Mucosa of rectum (tissue), 2 donors: ENCODE results near the gene NRP1.

Experiments used
- H3K27ac ChIP-seq, 2 donors: one replicate each; pipeline ENCODE4 v1.7.0; 2013; ENCODE audit warnings: inconsistent platforms in 2 of 2, low read depth in 2 of 2, low read length in 2 of 2
- H3K27me3 ChIP-seq, 2 donors: one replicate each; pipeline ENCODE4 v1.7.0; 2013; ENCODE audit warnings: low read length in 2 of 2; ENCODE audit not compliant: control insufficient read depth in 2 of 2, insufficient read depth in 2 of 2
- H3K36me3 ChIP-seq, 2 donors: one replicate each; pipeline ENCODE4 v1.7.0; 2013; ENCODE audit warnings: low read length in 2 of 2; ENCODE audit not compliant: control insufficient read depth in 2 of 2, insufficient read depth in 2 of 2
- H3K4me1 ChIP-seq, 2 donors: one replicate each; pipeline ENCODE4 v1.7.0; 2013; ENCODE audit warnings: low read length in 2 of 2, mild to moderate bottlenecking in 1 of 2; ENCODE audit not compliant: control insufficient read depth in 2 of 2, insufficient read depth in 2 of 2
- H3K4me3 ChIP-seq, 2 donors: one replicate each; pipeline ENCODE4 v1.7.0; 2013; ENCODE audit warnings: low read length in 2 of 2
- H3K9ac ChIP-seq, 2 donors: one replicate each; pipeline ENCODE4 v1.7.0; 2013; ENCODE audit warnings: low read length in 2 of 2, low read depth in 1 of 2, mild to moderate bottlenecking in 1 of 2
- H3K9me3 ChIP-seq, 2 donors: one replicate each; pipeline ENCODE4 v1.7.0; 2013; ENCODE audit warnings: low read length in 2 of 2; ENCODE audit not compliant: control insufficient read depth in 2 of 2
- donor health status: healthy.
- donor health status: Normal muscosa, but diverticular disease.

Gene NRP1

DNA sequence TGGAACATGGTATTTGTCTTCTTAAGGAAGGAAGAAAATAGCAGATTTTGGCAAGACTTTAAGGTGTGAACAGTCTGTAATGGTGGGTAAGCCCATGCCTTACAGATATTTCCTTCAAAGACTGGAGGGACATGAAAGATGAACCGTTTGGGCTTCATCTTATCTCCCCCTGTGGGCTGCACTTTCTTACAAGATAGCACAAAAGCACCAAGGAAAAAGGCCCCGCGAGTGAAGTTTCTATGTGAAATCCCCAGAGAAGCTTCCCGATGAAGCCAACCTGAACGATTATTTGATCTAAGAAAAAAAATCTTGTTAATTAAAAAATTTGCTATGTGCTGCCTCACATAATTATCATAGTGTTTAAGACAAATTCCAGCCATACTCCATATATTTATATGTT is 91.5 kb downstream of the NRP1 start:
- Histone ChIP-seq H3K27ac (no peak overlapping the region), H3K4me1 (no peaks in the 10 kb centered on the region), H3K36me3 (peaks cover 0 to 4% of the 10 kb centered on the region in 2 donors), H3K9me3 (no peaks in the 10 kb centered on the region), H3K9ac (no peak overlapping the region), H3K4me3 (no peak overlapping the region), H3K27me3 (no peaks in the 10 kb centered on the region)

GRCh38 chr10:33241351-33241750 is 93.1 kb downstream of the NRP1 start:
- Histone ChIP-seq H3K27me3 (no peaks in the 10 kb centered on the region), H3K4me1 (no peaks in the 10 kb centered on the region), H3K27ac (no peak overlapping the region), H3K4me3 (no peak overlapping the region), H3K9me3 (no peaks in the 10 kb centered on the region), H3K9ac (no peak overlapping the region), H3K36me3 (no peaks in the 10 kb centered on the region)

DNA sequence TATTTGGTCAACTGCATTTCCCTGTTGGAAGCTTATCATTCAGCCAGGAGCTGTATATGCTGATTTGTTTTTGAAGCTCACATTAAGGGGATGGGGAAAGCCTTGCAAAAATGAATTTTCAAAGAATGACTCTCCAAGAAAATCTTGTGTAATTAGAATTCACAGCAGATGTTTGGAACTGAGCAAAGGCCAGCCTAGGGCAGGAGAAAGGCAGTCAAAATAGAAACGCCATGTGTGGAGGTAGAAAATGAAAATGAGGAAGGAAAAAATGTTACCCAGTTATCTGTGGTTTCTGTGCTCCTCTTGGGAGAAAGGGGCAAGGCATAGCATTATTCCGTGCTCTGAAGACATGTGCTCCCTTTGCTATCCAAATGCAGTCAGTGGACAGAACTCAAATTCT is 93.5 kb downstream of the NRP1 start:
- no peak overlapping the region for H3K27ac ChIP-seq
- H3K4me1 ChIP-seq = no peaks in the 10 kb centered on the region

DNA sequence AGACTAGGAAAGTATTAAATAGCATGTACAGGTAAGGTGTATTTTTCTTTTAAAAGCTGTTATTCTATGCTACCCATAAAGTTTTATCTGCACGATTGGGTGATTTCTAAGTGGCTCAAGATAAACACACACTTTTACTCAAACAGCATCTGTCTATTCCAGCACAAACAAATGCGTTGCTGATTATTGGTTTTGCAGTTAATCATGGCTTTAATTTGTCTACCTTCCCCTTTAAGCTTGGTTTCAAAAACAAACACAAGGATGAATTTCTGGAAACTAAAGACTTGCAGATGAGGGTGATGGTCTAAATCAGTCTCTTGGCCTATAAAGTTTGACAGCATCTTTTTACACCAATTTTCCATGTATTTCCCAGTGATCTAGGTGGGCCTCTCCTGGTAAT is 94.2 kb downstream of the NRP1 start:
- H3K4me1 ChIP-seq = no peaks in the 10 kb centered on the region
- no peak overlapping the region for H3K27ac ChIP-seq
- no peaks in the 10 kb centered on the region for H3K36me3 ChIP-seq
- no peaks in the 10 kb centered on the region for H3K27me3 ChIP-seq
- H3K9ac ChIP-seq = no peak overlapping the region
- no peaks in the 10 kb centered on the region for H3K9me3 ChIP-seq
- no peak overlapping the region for H3K4me3 ChIP-seq

More for the DNA sequence above, 93.5 kb downstream of the NRP1 start:
- no peak overlapping the region for H3K4me3 ChIP-seq
- H3K9me3 ChIP-seq = no peaks in the 10 kb centered on the region
- no peaks in the 10 kb centered on the region for H3K27me3 ChIP-seq
- H3K9ac ChIP-seq = no peak overlapping the region
- no peaks in the 10 kb centered on the region for H3K36me3 ChIP-seq

GRCh38 chr10:33239257-33239656 is 95.2 kb downstream of the NRP1 start:
- H3K27me3 ChIP-seq = no peaks in the 10 kb centered on the region
- H3K27ac ChIP-seq = no peak overlapping the region
- H3K4me3 ChIP-seq = no peak overlapping the region
- H3K9me3 ChIP-seq = no peaks in the 10 kb centered on the region
- no peak overlapping the region for H3K9ac ChIP-seq
- no peaks in the 10 kb centered on the region for H3K36me3 ChIP-seq
- no peaks in the 10 kb centered on the region for H3K4me1 ChIP-seq

- Histone ChIP-seq H3K4me1 (no peaks in the 10 kb centered on the region), H3K4me3 (no peak overlapping the region), H3K9ac (no peak overlapping the region), H3K36me3 (no peaks in the 10 kb centered on the region), H3K27me3 (no peaks in the 10 kb centered on the region), H3K27ac (no peak overlapping the region), H3K9me3 (no peaks in the 10 kb centered on the region)
Observed at GRCh38 chr10:33238643-33239042, 95.8 kb downstream of the NRP1 start.

GRCh38 chr10:33237736-33238624 is 96.5 kb downstream of the NRP1 start:
- H3K27me3 ChIP-seq = no peaks in the 10 kb centered on the region
- H3K9me3 ChIP-seq = no peaks in the 10 kb centered on the region
- no peak overlapping the region for H3K4me3 ChIP-seq
- no peak overlapping the region for H3K27ac ChIP-seq
- no peaks in the 10 kb centered on the region for H3K36me3 ChIP-seq
- no peak overlapping the region for H3K9ac ChIP-seq
- no peaks in the 10 kb centered on the region for H3K4me1 ChIP-seq

GRCh38 chr10:33236916-33237315 is 97.6 kb downstream of the NRP1 start:
- Histone ChIP-seq H3K9me3 (no peaks in the 10 kb centered on the region), H3K27ac (no peak overlapping the region), H3K9ac (no peak overlapping the region), H3K27me3 (no peaks in the 10 kb centered on the region), H3K36me3 (no peaks in the 10 kb centered on the region), H3K4me1 (no peaks in the 10 kb centered on the region), H3K4me3 (no peak overlapping the region)

DNA sequence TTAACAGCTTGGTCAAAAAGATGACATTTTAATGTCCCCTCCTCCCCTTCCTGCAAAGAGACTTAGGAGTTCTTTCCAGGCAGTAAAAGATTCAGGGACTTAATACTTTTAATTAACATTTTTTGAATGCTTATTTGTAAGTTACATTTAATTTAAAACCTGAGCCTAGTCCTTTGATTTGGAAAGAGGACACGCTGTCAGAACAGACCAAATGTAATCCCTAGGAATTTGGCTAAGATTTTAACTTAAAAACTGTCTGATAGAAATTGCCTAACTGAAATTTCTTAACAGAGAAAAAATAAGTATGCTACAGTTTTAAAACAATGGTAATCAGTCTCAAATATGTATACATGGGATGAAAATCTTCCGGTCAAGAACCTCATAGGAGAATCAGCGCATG is 98.5 kb downstream of the NRP1 start:
- Histone ChIP-seq H3K4me3 (no peak overlapping the region), H3K36me3 (no peaks in the 10 kb centered on the region), H3K9ac (no peak overlapping the region), H3K27ac (no peak overlapping the region), H3K27me3 (no peaks in the 10 kb centered on the region), H3K4me1 (no peaks in the 10 kb centered on the region), H3K9me3 (no peaks in the 10 kb centered on the region)

DNA sequence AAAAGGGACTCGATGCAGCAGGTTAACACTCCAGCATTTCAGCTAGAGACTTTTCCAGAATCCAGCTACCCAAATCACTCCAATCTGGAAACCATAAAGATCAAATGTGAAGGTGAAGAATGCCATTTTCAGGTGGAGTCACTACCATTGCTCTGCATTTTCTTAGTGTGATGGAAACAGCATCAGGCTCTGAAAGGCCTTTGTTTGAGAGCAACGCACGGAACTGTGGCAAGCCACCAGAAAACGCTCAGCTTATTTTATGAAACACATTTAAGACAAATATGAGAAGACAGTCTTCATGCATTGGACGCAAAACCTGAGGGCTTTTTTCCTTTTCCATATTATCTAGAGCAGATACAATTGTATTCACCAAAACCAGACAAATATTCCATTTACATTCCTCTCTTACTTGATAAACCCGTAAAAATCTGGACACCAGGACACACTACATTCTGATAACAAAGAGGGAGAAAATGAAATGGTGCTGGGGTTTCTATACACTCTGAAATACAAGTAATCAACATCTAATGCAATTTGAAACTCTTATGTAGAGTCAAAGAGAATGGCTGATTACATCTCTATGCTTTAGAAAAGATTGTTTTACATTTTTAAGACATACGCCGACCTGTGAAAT is 99.1 kb downstream of the NRP1 start:
- Histone ChIP-seq H3K27ac (no peak overlapping the region), H3K27me3 (no peaks in the 10 kb centered on the region), H3K4me3 (no peak overlapping the region), H3K9me3 (no peaks in the 10 kb centered on the region), H3K36me3 (no peaks in the 10 kb centered on the region), H3K9ac (no peak overlapping the region), H3K4me1 (no peaks in the 10 kb centered on the region)
